ENCODE measurements around the gene C5AR2. TPM values are rescaled to one million over a fixed set of nuclear protein-coding genes. Genes with fewer than 3 reads are reported as not detected.

C5AR2 gene
- total and polyA plus RNA-seq, 2 experiments from 2014 or later = 0.28 TPM; not detected in 1

GRCh38 chr19:47348819-47349795 is 17.1 kb downstream of the C5AR2 start, which contains the start of gene DHX34:
DHX34 (plus strand) TSS chr19:47349315; CDS start chr19:47353031, 3,716 bp downstream.
- Histone ChIP-seq H2AFZ (peak within 1 kb of the TSS; percentile 85), H3F3A (replicated peaks; ENCODE audit: low read depth) (peaks cover 7% of the 10 kb centered on the region; the same call in 1 of the 2 replicates), H3K9me2 (ENCODE audit: insufficient read depth) (no peaks in the 10 kb centered on the region), H3K36me3 (ENCODE audit: insufficient read depth) (peaks cover 8% of the 10 kb centered on the region), H3K4me2 (peak within 1 kb of the TSS; percentile 88), H3K27ac (ENCODE audit: low read depth) (no peak within 1 kb of the TSS), H4K20me1 (replicated peaks; ENCODE audit: insufficient read depth) (peaks cover 2% of the 10 kb centered on the region; the same call in 1 of the 2 replicates), H3K4me1 (ENCODE audit: insufficient read depth) (peaks cover 16% of the 10 kb centered on the region), H3K4me3 (peak within 1 kb of the TSS; percentile 78), H3K27me3 (ENCODE audit: insufficient read depth) (peaks cover 3% of the 10 kb centered on the region; the same call in 1 of the 2 replicates), H3K79me2 (replicated peaks; ENCODE audit: insufficient read depth) (peaks cover 48% of the 10 kb centered on the region)
- Mint-ChIP-seq H3K27me3 (ENCODE audit: insufficient read depth, low read depth, poor library complexity) (peaks cover 15% of the 10 kb centered on the region), H3K4me3 (peak within 1 kb of the TSS; percentile 92), H3K27ac (peak within 1 kb of the TSS; percentile 88), H3K9me3 (peaks cover 16% of the 10 kb centered on the region; the same call in 2 of the 3 replicates), H3K36me3 (ENCODE audit: low read depth) (peaks cover 49% of the 10 kb centered on the region), H3K4me1 (peaks cover 28% of the 10 kb centered on the region)
- peak; percentile 99 for DNase-seq (ENCODE audit: low spot score)
- ATAC-seq = peak; percentile 93
- no peak for TF ChIP-seq NANOG (IDR thresholded peaks at IDR 0.05; ENCODE audit: borderline replicate concordance)
- 0 out of 2 replicates have a peak, but pooled peaks have one; percentile 32 for TF ChIP-seq ETS1 (IDR thresholded peaks at IDR 0.05)
- peak; percentile 94 to 97 for TF ChIP-seq CTCF (conservative IDR thresholded peaks at IDR 0.05; ENCODE audit: low read depth in 2 of 2)
- TF ChIP-seq POLR2AphosphoS5 (IDR thresholded peaks at IDR 0.05; ENCODE audit: low read depth) = peak; percentile 93
- no peak for TF ChIP-seq CREB1 (CRISPR knock-in tag; IDR thresholded peaks at IDR 0.05; ENCODE audit: low read depth)

- Histone ChIP-seq H3K4me1 (ENCODE audit: insufficient read depth) (peaks cover 16% of the 10 kb centered on the region), H4K20me1 (replicated peaks; ENCODE audit: insufficient read depth) (peaks cover 4% of the 10 kb centered on the region), H3K4me2 (peak overlapping the region; percentile 88; the same call in 1 of the 2 replicates), H3K27ac (ENCODE audit: low read depth) (peak overlapping the region; percentile 50; the same call in 1 of the 2 replicates), H3K9me2 (ENCODE audit: insufficient read depth) (no peaks in the 10 kb centered on the region), H3K27me3 (ENCODE audit: insufficient read depth) (peaks cover 3% of the 10 kb centered on the region; the same call in 1 of the 2 replicates), H2AFZ (no peak overlapping the region), H3K36me3 (ENCODE audit: insufficient read depth) (peaks cover 20% of the 10 kb centered on the region), H3F3A (replicated peaks; ENCODE audit: low read depth) (peaks cover 9% of the 10 kb centered on the region; the same call in 1 of the 2 replicates), H3K4me3 (peak overlapping the region; percentile 28; the same call in 1 of the 2 replicates), H3K79me2 (replicated peaks; ENCODE audit: insufficient read depth) (peaks cover 60% of the 10 kb centered on the region)
- peaks cover 15% of the 10 kb centered on the region for H3K27me3 Mint-ChIP-seq (ENCODE audit: insufficient read depth, low read depth, poor library complexity)
- H3K4me3 Mint-ChIP-seq = peak overlapping the region; percentile 44
- H3K4me1 Mint-ChIP-seq = peaks cover 28% of the 10 kb centered on the region
- H3K36me3 Mint-ChIP-seq (ENCODE audit: low read depth) = peaks cover 64% of the 10 kb centered on the region
- ATAC-seq = no peak
- H3K9me3 Mint-ChIP-seq = peaks cover 16% of the 10 kb centered on the region; the same call in 2 of the 3 replicates
- no peak for DNase-seq (ENCODE audit: low spot score)
- H3K27ac Mint-ChIP-seq = no peak overlapping the region; the same call in 1 of the 2 replicates
- no peak for TF ChIP-seq CREB1 (CRISPR knock-in tag; IDR thresholded peaks at IDR 0.05; ENCODE audit: low read depth)
- no peak for TF ChIP-seq NANOG (IDR thresholded peaks at IDR 0.05; ENCODE audit: borderline replicate concordance)
- TF ChIP-seq ZNF114 (CRISPR knock-in tag; IDR thresholded peaks at IDR 0.05) = no peak
- no peak for TF ChIP-seq EZH2phosphoT487 (IDR thresholded peaks at IDR 0.05; ENCODE audit: unreplicated experiment)
- no peak for TF ChIP-seq EZH2 (IDR thresholded peaks at IDR 0.05; ENCODE audit: low read depth, unreplicated experiment)
- TF ChIP-seq POLR2AphosphoS5 (IDR thresholded peaks at IDR 0.05; ENCODE audit: low read depth) = no peak
- TF ChIP-seq REST (IDR thresholded peaks at IDR 0.05; ENCODE audit: unreplicated experiment) = no peak
- TF ChIP-seq CTCF (conservative IDR thresholded peaks at IDR 0.05; ENCODE audit: low read depth in 2 of 2) = no peak
- no peak for TF ChIP-seq ZNF331 (CRISPR knock-in tag; IDR thresholded peaks at IDR 0.05; ENCODE audit: low read depth)
- TF ChIP-seq STAT1 (IDR thresholded peaks at IDR 0.05; ENCODE audit: unreplicated experiment) = no peak
Measured at GRCh38 chr19:47350630-47351029, 18.7 kb downstream of the C5AR2 start.

Measured in GM23338 (cell line).